Esophagus squamous epithelium (tissue), 4 donors: ENCODE results near the gene C3orf33.

Source experiments
- POLR2A ChIP-seq, 4 donors: fragments of 450-650 bp; IDR thresholded peaks; one replicate each; pipeline ENCODE4 v1.6.1; 2017; ENCODE audit warnings: antibody characterized with exemption in 4 of 4, mild to moderate bottlenecking in 4 of 4, moderate library complexity in 3 of 4
- TF ChIP-seq, protein P1 (sequence below), 6 experiments: fragments of 450-650 bp in 4 of 6; fragments of 200-600 bp in 2 of 6; sonication (generic) in 2 of 6; IDR thresholded peaks; one replicate each; pipeline ENCODE4 v1.5.1; 2016 to 2019; ENCODE audit warnings: antibody characterized with exemption in 6 of 6, mild to moderate bottlenecking in 4 of 6, moderate library complexity in 4 of 6

- TF ChIP-seq, protein P1, sequence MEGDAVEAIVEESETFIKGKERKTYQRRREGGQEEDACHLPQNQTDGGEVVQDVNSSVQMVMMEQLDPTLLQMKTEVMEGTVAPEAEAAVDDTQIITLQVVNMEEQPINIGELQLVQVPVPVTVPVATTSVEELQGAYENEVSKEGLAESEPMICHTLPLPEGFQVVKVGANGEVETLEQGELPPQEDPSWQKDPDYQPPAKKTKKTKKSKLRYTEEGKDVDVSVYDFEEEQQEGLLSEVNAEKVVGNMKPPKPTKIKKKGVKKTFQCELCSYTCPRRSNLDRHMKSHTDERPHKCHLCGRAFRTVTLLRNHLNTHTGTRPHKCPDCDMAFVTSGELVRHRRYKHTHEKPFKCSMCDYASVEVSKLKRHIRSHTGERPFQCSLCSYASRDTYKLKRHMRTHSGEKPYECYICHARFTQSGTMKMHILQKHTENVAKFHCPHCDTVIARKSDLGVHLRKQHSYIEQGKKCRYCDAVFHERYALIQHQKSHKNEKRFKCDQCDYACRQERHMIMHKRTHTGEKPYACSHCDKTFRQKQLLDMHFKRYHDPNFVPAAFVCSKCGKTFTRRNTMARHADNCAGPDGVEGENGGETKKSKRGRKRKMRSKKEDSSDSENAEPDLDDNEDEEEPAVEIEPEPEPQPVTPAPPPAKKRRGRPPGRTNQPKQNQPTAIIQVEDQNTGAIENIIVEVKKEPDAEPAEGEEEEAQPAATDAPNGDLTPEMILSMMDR (IDR thresholded peaks at IDR 0.05): no peak
- no peak for TF ChIP-seq POLR2A (IDR thresholded peaks at IDR 0.05)
These were observed 27.6 kb downstream of the C3orf33 start for GRCh38 chr3:155778462-155778861.
